ENCODE data around the gene MACROH2A1.

Gene MACROH2A1

GRCh38 chr5:135329066-135329912, 69.7 kb downstream of the MACROH2A1 start:
- ATAC-seq (ENCODE audit: low read depth) = no peak
- Histone ChIP-seq H3K9me3 (ENCODE audit: severe bottlenecking) (no peaks in the 10 kb centered on the region), H3K36me3 (ENCODE audit: low read depth) (peaks cover 19% of the 10 kb centered on the region), H3K4me3 (ENCODE audit: severe bottlenecking) (no peak overlapping the region), H3K27ac (ENCODE audit: poor library complexity, severe bottlenecking) (no peak overlapping the region), H3K27me3 (ENCODE audit: insufficient read depth, poor library complexity, severe bottlenecking) (no peaks in the 10 kb centered on the region), H3K4me1 (ENCODE audit: insufficient read depth, poor library complexity, severe bottlenecking) (no peaks in the 10 kb centered on the region)
- DNase-seq (ENCODE audit: low spot score) = no peak
- TF ChIP-seq CTCF (IDR thresholded peaks at IDR 0.05; ENCODE audit: poor library complexity, severe bottlenecking) = no peak

GRCh38 chr5:135328128-135328687, 70.8 kb downstream of the MACROH2A1 start:
- no peak overlapping the region for H3K27ac ChIP-seq (ENCODE audit: poor library complexity, severe bottlenecking)
- TF ChIP-seq CTCF (IDR thresholded peaks at IDR 0.05; ENCODE audit: poor library complexity, severe bottlenecking) = no peak
- no peak overlapping the region for H3K4me3 ChIP-seq (ENCODE audit: severe bottlenecking)
- ATAC-seq (ENCODE audit: low read depth) (no peak), DNase-seq (ENCODE audit: low spot score) (no peak)
- H3K4me1 ChIP-seq (ENCODE audit: insufficient read depth, poor library complexity, severe bottlenecking) = no peaks in the 10 kb centered on the region
- no peaks in the 10 kb centered on the region for H3K9me3 ChIP-seq (ENCODE audit: severe bottlenecking)
- no peaks in the 10 kb centered on the region for H3K27me3 ChIP-seq (ENCODE audit: insufficient read depth, poor library complexity, severe bottlenecking)
- peaks cover 12% of the 10 kb centered on the region for H3K36me3 ChIP-seq (ENCODE audit: low read depth)

GRCh38 chr5:135327429-135328127, 71.5 kb downstream of the MACROH2A1 start:
- no peaks in the 10 kb centered on the region for H3K9me3 ChIP-seq (ENCODE audit: severe bottlenecking)
- DNase-seq (ENCODE audit: low spot score) (no peak), ATAC-seq (ENCODE audit: low read depth) (no peak)
- no peaks in the 10 kb centered on the region for H3K27me3 ChIP-seq (ENCODE audit: insufficient read depth, poor library complexity, severe bottlenecking)
- no peak overlapping the region for H3K4me3 ChIP-seq (ENCODE audit: severe bottlenecking)
- H3K36me3 ChIP-seq (ENCODE audit: low read depth) = peaks cover 10% of the 10 kb centered on the region
- TF ChIP-seq CTCF (IDR thresholded peaks at IDR 0.05; ENCODE audit: poor library complexity, severe bottlenecking) = no peak
- H3K27ac ChIP-seq (ENCODE audit: poor library complexity, severe bottlenecking) = no peak overlapping the region
- no peaks in the 10 kb centered on the region for H3K4me1 ChIP-seq (ENCODE audit: insufficient read depth, poor library complexity, severe bottlenecking)

- Histone ChIP-seq H3K27me3 (ENCODE audit: insufficient read depth, poor library complexity, severe bottlenecking) (no peaks in the 10 kb centered on the region), H3K36me3 (ENCODE audit: low read depth) (peaks cover 7% of the 10 kb centered on the region), H3K9me3 (ENCODE audit: severe bottlenecking) (no peaks in the 10 kb centered on the region), H3K4me1 (ENCODE audit: insufficient read depth, poor library complexity, severe bottlenecking) (no peaks in the 10 kb centered on the region), H3K4me3 (ENCODE audit: severe bottlenecking) (no peak overlapping the region), H3K27ac (ENCODE audit: poor library complexity, severe bottlenecking) (no peak overlapping the region)
- no peak for ATAC-seq (ENCODE audit: low read depth)
- TF ChIP-seq CTCF (IDR thresholded peaks at IDR 0.05; ENCODE audit: poor library complexity, severe bottlenecking) = no peak
- no peak for DNase-seq (ENCODE audit: low spot score)
Measured at GRCh38 chr5:135326296-135327254, 72.5 kb downstream of the MACROH2A1 start.

Data from RWPE2 (cell line).